HepG2 (cell line): ENCODE data around the gene AHSG. TPM values are rescaled to one million over a fixed set of nuclear protein-coding genes. Genes with fewer than 3 reads are reported as not detected.
A peak's percentile ranks its signal among the peaks of the same experiment; 100 is the strongest.

Experiments used
- ATF7 ChIP-seq, 2 experiments: fragments of 450-650 bp in 1 of 2; sonication (generic) in 1 of 2; formaldehyde crosslinking in 1 of 2; IDR thresholded peaks; 2 replicates each; pipeline versions ENCODE4 v1.4.0 to v1.6.1; 2016 to 2020; ENCODE audit warnings: antibody characterized with exemption in 1 of 2, mild to moderate bottlenecking in 1 of 2, missing genetic modification reagents in 1 of 2
- ATF7-NPFF ChIP-seq: sonication (generic); formaldehyde crosslinking; IDR thresholded peaks from 2 replicates; pipeline ENCODE4 v1.8.1; 2023; ENCODE audit warnings: mild to moderate bottlenecking, low read depth, missing genetic modification reagents, moderate library complexity
- CBX5 ChIP-seq: sonication (generic); formaldehyde crosslinking; IDR thresholded peaks from 2 replicates; pipeline ENCODE4 v1.4.0; 2020; ENCODE audit warnings: missing genetic modification reagents, borderline replicate concordance
- HDAC6 ChIP-seq: fragments of 200-600 bp; sonication (generic); IDR thresholded peaks from 2 replicates; pipeline ENCODE4 v1.7.0; 2017; ENCODE audit warnings: mild to moderate bottlenecking, antibody characterized with exemption, low read length, low read depth
- HHEX ChIP-seq: IDR thresholded peaks from 2 replicates; pipeline ENCODE4 v1.6.1; 2016; ENCODE audit warnings: control low read depth
- HINFP ChIP-seq: sonication (generic); formaldehyde crosslinking; IDR thresholded peaks from 2 replicates; pipeline ENCODE4 v1.4.0; 2020; ENCODE audit warnings: low read depth, mild to moderate bottlenecking, missing genetic modification reagents
- HMGA1 ChIP-seq: sonication (generic); formaldehyde crosslinking; conservative IDR thresholded peaks from 2 replicates; pipeline ENCODE4 v1.4.0; 2020; ENCODE audit warnings: missing genetic modification reagents
- HNF1A ChIP-seq, 2 experiments: sonication (generic) in 1 of 2; formaldehyde crosslinking in 1 of 2; IDR thresholded peaks; 2 replicates each; pipeline versions ENCODE4 v1.4.0 to v1.6.1; 2016 to 2020; ENCODE audit warnings: borderline replicate concordance in 1 of 2, low read depth in 1 of 2, mild to moderate bottlenecking in 1 of 2, missing genetic modification reagents in 1 of 2
- MED13 ChIP-seq: sonication (generic); formaldehyde crosslinking; IDR thresholded peaks from 2 replicates; pipeline ENCODE4 v1.5.0; 2020; ENCODE audit warnings: missing genetic modification reagents
- MXI1 ChIP-seq: IDR thresholded peaks from 3 replicates; pipeline ENCODE4 v1.6.1; 2012; ENCODE audit warnings: low read depth, low read length, inconsistent platforms, borderline replicate concordance
- SP4 ChIP-seq: sonication (generic); formaldehyde crosslinking; IDR thresholded peaks from 2 replicates; pipeline ENCODE4 v1.8.1; 2023; ENCODE audit warnings: mild to moderate bottlenecking, missing genetic modification reagents
- TFDP1 ChIP-seq: IDR thresholded peaks from 2 replicates; pipeline ENCODE4 v1.6.1; 2016; ENCODE audit warnings: missing compliant biosample characterization, missing genetic modification reagents, borderline replicate concordance
- ZBTB25 ChIP-seq: IDR thresholded peaks from 2 replicates; pipeline ENCODE4 v1.6.1; 2018; ENCODE audit warnings: missing genetic modification reagents
- ZNF317 ChIP-seq: sonication (generic); formaldehyde crosslinking; IDR thresholded peaks from 2 replicates; pipeline ENCODE4 v1.5.0; 2020; ENCODE audit warnings: mild to moderate bottlenecking, missing genetic modification reagents
- ZNF775 ChIP-seq: sonication (generic); formaldehyde crosslinking; IDR thresholded peaks from 2 replicates; pipeline ENCODE4 v1.4.0; 2020; ENCODE audit warnings: missing genetic modification reagents, mild to moderate bottlenecking, moderate library complexity, borderline replicate concordance
- ZNF782 ChIP-seq: sonication (generic); formaldehyde crosslinking; IDR thresholded peaks from 2 replicates; pipeline ENCODE4 v1.4.0; 2020; ENCODE audit warnings: missing genetic modification reagents, mild to moderate bottlenecking, borderline replicate concordance
- polyA plus RNA-seq, 8 experiments: library from polyadenylated mRNA; depleted of rRNA in 3 of 8; stranded (reverse) in 7 of 8; unstranded in 1 of 8; fragments of >200 nt; fragmentation: Illumina TruSeq in 4 of 8; extraction: Trizol in 4 of 8; gene quantifications; 2 replicates each; pipeline versions ENCODE4 v1.2.1 to v1.2.3, GENCODE V29; 2011 to 2016; ENCODE audit warnings: low read depth in 4 of 8, missing spikeins in 1 of 8, mixed read lengths in 1 of 8; ENCODE audit not compliant: insufficient read depth in 1 of 8
- total RNA-seq, 5 experiments: library from RNA; depleted of rRNA; stranded (reverse); fragments of >200 nt; fragmentation: Illumina TruSeq; extraction: Trizol; gene quantifications; 2 replicates each; pipeline ENCODE4 v1.2.3, GENCODE V29; 2016; ENCODE audit warnings: low read depth in 1 of 5

Gene AHSG
- total and polyA plus RNA-seq, 2 of the 13 experiments (the other 11 are each of a cell fraction or from before 2014, with no cell fraction given): 2,043 to 19,152 TPM

DNA sequence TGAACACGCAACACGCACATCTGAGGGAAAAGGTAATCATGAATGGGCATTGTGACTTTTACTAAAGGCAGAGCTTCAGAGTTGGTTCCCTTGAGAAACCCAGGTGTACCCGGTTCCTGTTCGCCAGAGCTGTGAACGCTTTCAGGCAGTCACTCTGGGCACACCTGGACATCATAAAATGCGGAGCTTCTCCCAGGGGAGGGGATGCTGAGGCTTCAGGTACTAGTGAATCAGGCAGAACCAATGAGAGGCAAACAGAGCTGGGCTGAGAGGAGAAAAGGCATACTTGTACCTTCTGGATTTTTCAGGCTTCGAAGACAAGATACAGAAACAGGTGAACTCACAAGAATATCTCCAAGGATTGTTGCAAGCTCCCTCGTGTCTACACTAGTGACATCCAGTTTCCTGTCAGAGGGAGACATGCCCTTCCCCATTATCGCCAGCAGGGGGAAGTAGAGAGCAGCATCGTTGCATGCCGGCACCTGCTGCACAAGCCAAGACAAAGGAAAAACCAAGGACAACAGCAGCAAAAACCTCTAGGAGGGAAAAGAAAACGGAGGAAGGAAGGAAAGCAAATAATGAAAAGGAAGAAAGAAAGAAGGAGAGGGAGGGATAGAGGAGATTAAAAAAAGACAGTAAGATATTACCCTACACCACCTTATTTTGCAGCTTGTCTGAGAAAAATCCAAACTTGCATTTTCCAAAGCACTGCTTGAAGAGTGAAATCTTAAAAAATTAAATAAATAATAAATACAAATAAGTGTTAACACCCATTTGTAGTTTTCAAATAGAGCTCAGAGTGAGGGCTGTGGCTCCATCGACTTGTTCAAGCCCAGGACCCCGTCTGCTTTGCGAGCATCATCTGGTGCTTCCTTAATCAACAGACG, 2.0 kb downstream of the AHSG start (continued):
- TF ChIP-seq ZNF775 (CRISPR knock-in tag) (peak; percentile 68; the same call in 1 of the 2 replicates), ZNF317 (CRISPR knock-in tag) (0 out of 2 replicates have a peak, but pooled peaks have one; percentile 8), HDAC6 (no peak), MED13 (CRISPR knock-in tag) (0 out of 2 replicates have a peak, but pooled peaks have one; percentile 10), HHEX (CRISPR knock-in tag) (no peak), HINFP (CRISPR knock-in tag) (peak; percentile 73), SP4 (CRISPR knock-in tag) (peak; percentile 59; the same call in 1 of the 2 replicates), ATF7 (IDR thresholded peaks at IDR 0.05) (no peak), ATF7 (CRISPR knock-in tag; IDR thresholded peaks at IDR 0.05) (peak; percentile 64; the same call in 1 of the 2 replicates), ZBTB25 (0 out of 2 replicates have a peak, but pooled peaks have one; percentile 31), TFDP1 (0 out of 2 replicates have a peak, but pooled peaks have one; percentile 64), ZNF782 (CRISPR knock-in tag) (peak; percentile 61; the same call in 1 of the 2 replicates), HNF1A (IDR thresholded peaks at IDR 0.05; ENCODE audit: low read depth) (no peak), HNF1A (CRISPR knock-in tag; IDR thresholded peaks at IDR 0.05; ENCODE audit: borderline replicate concordance) (peak; percentile 46; the same call in 1 of the 2 replicates), HMGA1 (no peak), ATF7-NPFF (peak; percentile 58; the same call in 1 of the 2 replicates), MXI1 (peak; percentile 74; the same call in 1 of the 3 replicates), CBX5 (CRISPR knock-in tag) (peak; percentile 61; the same call in 1 of the 2 replicates)
